SK-N-MC (cell line): ENCODE measurements around the gene CACNA1C.

Experiments
- EZH2 ChIP-seq: fragments of 200-600 bp; sonication (generic); IDR thresholded peaks from one replicate; pipeline ENCODE4 v1.6.1; 2017; ENCODE audit warnings: antibody characterized with exemption
- FOXP2 ChIP-seq: optimal IDR thresholded peaks from 2 replicates; pipeline ENCODE3; 2011; ENCODE audit warnings: mild to moderate bottlenecking, moderate library complexity; ENCODE audit not compliant: insufficient read depth; ENCODE audit errors: extremely low read length, control extremely low read depth
- POLR2AphosphoS5 ChIP-seq: IDR thresholded peaks from 2 replicates; pipeline ENCODE4 v1.6.1; 2012; ENCODE audit warnings: mild to moderate bottlenecking, low read depth, low read length, borderline replicate concordance

DNA sequence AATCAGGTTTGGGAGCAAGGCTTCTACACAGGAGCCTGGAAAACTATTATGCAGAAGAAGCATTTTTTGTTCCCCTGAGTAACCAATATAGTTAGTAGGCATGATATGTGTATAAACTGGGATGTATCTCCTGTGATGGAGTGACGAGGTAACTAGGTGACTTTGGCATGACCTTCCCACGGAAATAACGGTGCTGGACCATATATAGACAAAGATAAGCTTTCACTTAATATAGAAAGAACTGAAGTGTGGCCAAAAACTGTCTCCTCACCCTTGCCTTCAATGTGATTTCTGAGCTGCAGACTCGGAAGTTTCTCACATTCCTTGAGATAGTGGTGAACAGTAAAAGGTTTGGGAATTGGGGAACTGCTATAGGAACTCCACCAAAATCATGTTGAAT, 185.3 kb downstream of the CACNA1C start:
- no peak for TF ChIP-seq POLR2AphosphoS5
- no peak for TF ChIP-seq EZH2
- TF ChIP-seq FOXP2 = no peak
